B cell (primary cell): ENCODE results near the gene MDK. TPM values are rescaled to one million over a fixed set of nuclear protein-coding genes. Genes with fewer than 3 reads are reported as not detected.

ENCODE experiments used
- ATAC-seq: fragments of 200-7000 bp; cut with Tn5 transposase; one replicate; pipeline ENCODE4 v1.10.0; 2021; ENCODE audit warnings: low read depth, mild to moderate bottlenecking, moderate number of reproducible peaks, moderate library complexity
- CTCF ChIA-PET: fragments of 350-600 bp; sonication (Branson Sonifier 250); formaldehyde crosslinking; loops from one replicate; lab custom pipeline; 2021; ENCODE audit warnings: antibody characterized with exemption, inconsistent platforms; lab: Charles Lee
- POLR2A ChIA-PET: fragments of 350-600 bp; sonication (Branson Sonifier 250); formaldehyde crosslinking; loops from one replicate; lab custom pipeline; 2021; ENCODE audit warnings: antibody characterized with exemption; lab: Charles Lee
- DNase-seq: peaks from one replicate; pipeline ENCODE4 v3.0.0; 2013
- H2AFZ ChIP-seq: 2 replicates; pipeline ENCODE4 v1.6.1; 2012; ENCODE audit warnings: mild to moderate bottlenecking, low read depth, low read length; ENCODE audit not compliant: insufficient read depth, poor library complexity, severe bottlenecking
- H3K27ac ChIP-seq, 2 donors: 1 replicate in 1 of 2; 2 replicates in 1 of 2; pipeline ENCODE4 v1.5.1; 2012 to 2013; ENCODE audit warnings: low read length in 2 of 2, mild to moderate bottlenecking in 2 of 2, moderate library complexity in 1 of 2
- H3K27me3 ChIP-seq, 4 experiments: fragments of 200-600 bp in 1 of 4; sonication (generic) in 1 of 4; replicated peaks in 1 of 4; 1 replicate in 2 of 4; 2 replicates in 2 of 4; pipeline versions ENCODE4 v1.6.1 to v1.7.0; 2013 to 2016; ENCODE audit warnings: low read length in 3 of 4, mild to moderate bottlenecking in 2 of 4, mixed read lengths in 1 of 4, moderate library complexity in 1 of 4; ENCODE audit not compliant: insufficient read depth in 4 of 4, control insufficient read depth in 3 of 4; ENCODE audit errors: control extremely low read depth in 1 of 4
- H3K36me3 ChIP-seq, 2 experiments: replicated peaks in 1 of 2; 1 replicate in 1 of 2; 2 replicates in 1 of 2; pipeline versions ENCODE4 v1.6.1 to v1.7.1; 2013; ENCODE audit warnings: low read length in 1 of 2; ENCODE audit not compliant: insufficient read depth in 2 of 2, control insufficient read depth in 1 of 2; ENCODE audit errors: control extremely low read depth in 1 of 2, extremely low read depth in 1 of 2
- H3K4me1 ChIP-seq, 2 donors: fragments of 200-600 bp in 1 of 2; sonication (generic) in 1 of 2; 1 replicate in 1 of 2; 2 replicates in 1 of 2; pipeline versions ENCODE4 v1.5.1 to v1.6.1; 2013 to 2017; ENCODE audit warnings: low read length in 2 of 2; ENCODE audit not compliant: control insufficient read depth in 2 of 2, insufficient read depth in 2 of 2
- H3K4me2 ChIP-seq: replicated peaks from 2 replicates; pipeline ENCODE3; 2012; ENCODE audit warnings: mild to moderate bottlenecking, low read depth, low read length; ENCODE audit not compliant: poor library complexity, severe bottlenecking
- H3K4me3 ChIP-seq, 5 experiments: fragments of 200-600 bp in 1 of 5; sonication (generic) in 1 of 5; 1 replicate in 3 of 5; 2 replicates in 2 of 5; pipeline versions ENCODE4 v1.5.1 to v1.7.0; 2011 to 2016; ENCODE audit warnings: low read length in 4 of 5, mild to moderate bottlenecking in 4 of 5, low read depth in 2 of 5, control low read depth in 1 of 5, moderate library complexity in 1 of 5; ENCODE audit not compliant: insufficient read depth in 1 of 5; ENCODE audit errors: control extremely low read depth in 1 of 5, extremely low read depth in 1 of 5
- H3K79me2 ChIP-seq: fragments of 200-600 bp; sonication (generic); one replicate; pipeline ENCODE4 v1.6.0; 2016; ENCODE audit warnings: low read length; ENCODE audit not compliant: control insufficient read depth, insufficient read depth
- H3K9ac ChIP-seq: fragments of 200-600 bp; sonication (generic); 2 replicates; pipeline ENCODE4 v1.6.1; 2017; ENCODE audit warnings: mild to moderate bottlenecking, low read length, moderate library complexity
- H3K9me3 ChIP-seq, 3 donors: one replicate each; pipeline versions ENCODE4 v1.6.1 to v1.7.1; 2013; ENCODE audit warnings: low read length in 2 of 3; ENCODE audit not compliant: control insufficient read depth in 2 of 3, insufficient read depth in 1 of 3; ENCODE audit errors: control extremely low read depth in 1 of 3
- H4K20me1 ChIP-seq: 2 replicates; pipeline ENCODE4 v1.6.0; 2012; ENCODE audit warnings: mild to moderate bottlenecking, low read length; ENCODE audit not compliant: insufficient read depth, control insufficient read depth, poor library complexity, severe bottlenecking
- H3K27ac Mint-ChIP-seq: one replicate; pipeline ENCODE4 v1.8.0; 2021; ENCODE audit warnings: mixed read lengths
- H3K27me3 Mint-ChIP-seq: one replicate; pipeline ENCODE4 v1.8.0; 2021; ENCODE audit warnings: mixed read lengths
- H3K4me1 Mint-ChIP-seq: one replicate; pipeline ENCODE4 v1.8.0; 2021; ENCODE audit warnings: mixed read lengths
- H3K4me3 Mint-ChIP-seq: one replicate; pipeline ENCODE4 v1.8.0; 2021; ENCODE audit warnings: mixed read lengths
- H3K9me3 Mint-ChIP-seq: one replicate; pipeline ENCODE4 v1.8.0; 2022; ENCODE audit warnings: mixed read lengths; ENCODE audit not compliant: insufficient read depth
- CTCF ChIP-seq: fragments of 200-600 bp; IDR thresholded peaks from one replicate; pipeline ENCODE4 v1.8.0; 2022; ENCODE audit warnings: antibody characterized with exemption, mild to moderate bottlenecking
- EZH2 ChIP-seq: IDR thresholded peaks from 2 replicates; pipeline ENCODE4 v1.6.1; 2012; ENCODE audit warnings: borderline replicate concordance, low read depth, mild to moderate bottlenecking, moderate library complexity, low read length; ENCODE audit not compliant: insufficient read depth, poor library complexity, severe bottlenecking
- WGBS: methylation state at CpG from one replicate; pipeline ENCODE4 v1.1.5; 2013; ENCODE audit warnings: missing lambda C conversion rate; ENCODE audit not compliant: insufficient coverage; 5-methylcytosine and 5-hydroxymethylcytosine counted together
- intact Hi-C: fragments of 100-400 bp; cut with micrococcal nuclease; formaldehyde crosslinking; loops from one replicate; pipeline ENCODE4 v1.10.0; 2022
- polyA plus RNA-seq: library from polyadenylated mRNA; depleted of rRNA; stranded (reverse); fragments of >200 nt; gene quantifications from 2 replicates; pipeline ENCODE4 v1.2.3, GENCODE V29; 2012
- total RNA-seq, 2 donors: library from RNA; stranded (reverse); fragments of 120-200 nt in 1 of 2; gene quantifications; 1 replicate in 1 of 2; 2 replicates in 1 of 2; pipeline versions ENCODE4 v1.2.3 to v1.2.4, GENCODE V29; 2013 to 2022

The MDK gene
- total and polyA plus RNA-seq, 2 donors (not counting 1 experiment from before 2014, with no cell fraction given): 1.5 to 2.6 TPM

- Histone ChIP-seq H3K36me3 (no peaks in the 10 kb centered on the region), H2AFZ (no peak overlapping the region), H3K9me3 (peaks cover 0 to 9% (median 0%) of the 10 kb centered on the region in 3 donors), H3K79me2 (no peaks in the 10 kb centered on the region), H4K20me1 (no peaks in the 10 kb centered on the region), H3K4me1 (peaks cover 8 to 14% of the 10 kb centered on the region in 2 donors), H3K27me3 (peaks cover 0 to 47% (median 19%) of the 10 kb centered on the region in 4 experiments), H3K9ac (no peak overlapping the region), H3K27ac (no peak overlapping the region), H3K4me2 (no peak overlapping the region), H3K4me3 (no peak overlapping the region)
- ATAC-seq (no peak), DNase-seq (no peak)
- peaks cover 58% of the 10 kb centered on the region for H3K27me3 Mint-ChIP-seq
- H3K4me1 Mint-ChIP-seq: peaks cover 5% of the 10 kb centered on the region
- WGBS: 94% methylated on average over 10 of the region's 13 CpGs
- no peak overlapping the region for H3K4me3 Mint-ChIP-seq
- no peak for TF ChIP-seq CTCF
- no peak for TF ChIP-seq EZH2
- no peaks in the 10 kb centered on the region for H3K9me3 Mint-ChIP-seq
- ChIA-PET POLR2A (no interaction called here), CTCF (no interaction called here)
- intact Hi-C loops: no loop called here
- H3K27ac Mint-ChIP-seq: no peak overlapping the region
Observed at GRCh38 chr11:46337626-46338345, 43.7 kb upstream of the MDK start.

- POLR2A ChIA-PET: no interaction called here
- no peak overlapping the region for H2AFZ ChIP-seq
- no peaks in the 10 kb centered on the region for H3K79me2 ChIP-seq
- H3K4me3 ChIP-seq: no peak overlapping the region
- ATAC-seq: no peak
- CTCF ChIA-PET: no interaction called here
- peaks cover 0 to 9% (median 0%) of the 10 kb centered on the region in 3 donors for H3K9me3 ChIP-seq
- no peaks in the 10 kb centered on the region for H3K36me3 ChIP-seq
- no peaks in the 10 kb centered on the region for H3K9me3 Mint-ChIP-seq
- peaks cover 2% of the 10 kb centered on the region for H3K4me1 Mint-ChIP-seq
- H3K27ac Mint-ChIP-seq: no peak overlapping the region
- WGBS: 61% methylated on average over 5 of the region's 9 CpGs
- H4K20me1 ChIP-seq: no peaks in the 10 kb centered on the region
- no peak overlapping the region for H3K4me2 ChIP-seq
- H3K27ac ChIP-seq: no peak overlapping the region
- H3K27me3 Mint-ChIP-seq: peaks cover 55% of the 10 kb centered on the region
- TF ChIP-seq EZH2: no peak
- H3K27me3 ChIP-seq: peaks cover 0 to 42% (median 16%) of the 10 kb centered on the region in 4 experiments
- H3K4me3 Mint-ChIP-seq: no peak overlapping the region
- H3K4me1 ChIP-seq: peaks cover 4 to 9% of the 10 kb centered on the region in 2 donors
- intact Hi-C loops: no loop called here
- DNase-seq: no peak
- H3K9ac ChIP-seq: no peak overlapping the region
Observed at GRCh38 chr11:46338636-46338987, 42.9 kb upstream of the MDK start.
